Gastrocnemius medialis (tissue), 4 donors: ENCODE measurements around the gene GFOD1. TPM values are rescaled to one million over a fixed set of nuclear protein-coding genes. Genes with fewer than 3 reads are reported as not detected.

Experiments used
- ATAC-seq, 2 donors: fragments of 150-250 bp; one replicate each; pipeline ENCODE4 v1.9.1; 2016
- DNase-seq, 2 donors: peaks; one replicate each; pipeline ENCODE4 v3.0.0-alpha.2; 2019
- H3K27ac ChIP-seq, 4 donors: fragments of 200-600 bp; sonication (generic); 1 replicate in 1 of 4; 2 replicates in 3 of 4; pipeline ENCODE4 v1.5.1; 2016 to 2018; ENCODE audit warnings: mild to moderate bottlenecking in 2 of 4, moderate library complexity in 1 of 4
- H3K27me3 ChIP-seq, 3 donors: fragments of 200-600 bp; sonication (generic) in 2 of 3; 1 replicate in 1 of 3; 2 replicates in 2 of 3; pipeline versions ENCODE4 v1.5.1 to v1.6.0; 2016 to 2019; ENCODE audit warnings: mild to moderate bottlenecking in 1 of 3, moderate library complexity in 1 of 3
- H3K36me3 ChIP-seq, 2 donors: fragments of 200-600 bp; sonication (generic) in 1 of 2; one replicate each; pipeline ENCODE4 v1.5.1; 2017 to 2018
- H3K4me1 ChIP-seq, 2 donors: fragments of 200-600 bp; sonication (generic) in 1 of 2; one replicate each; pipeline ENCODE4 v1.5.1; 2016 to 2017; ENCODE audit warnings: mild to moderate bottlenecking in 2 of 2
- H3K4me3 ChIP-seq, 4 donors: fragments of 200-600 bp; sonication (generic) in 3 of 4; 1 replicate in 1 of 4; 2 replicates in 3 of 4; pipeline ENCODE4 v1.5.1; 2016 to 2019; ENCODE audit warnings: mild to moderate bottlenecking in 2 of 4
- H3K9me3 ChIP-seq, 3 donors: fragments of 200-600 bp; sonication (generic) in 2 of 3; 1 replicate in 1 of 3; 2 replicates in 2 of 3; pipeline ENCODE4 v1.5.1; 2016 to 2019
- POLR2A ChIP-seq, 2 donors: fragments of 450-650 bp; IDR thresholded peaks; one replicate each; pipeline ENCODE4 v1.6.1; 2017; ENCODE audit warnings: antibody characterized with exemption in 2 of 2, mild to moderate bottlenecking in 2 of 2, moderate library complexity in 2 of 2
- in situ Hi-C, 4 donors: fragments of 200-750 bp; cut with MboI; loops; one replicate each; pipeline versions ENCODE4 v1.15.0 to v1.8.0; 2017; ENCODE audit warnings: low sequenced_read_pairs in 4 of 4
- intact Hi-C: fragments of 100-400 bp; cut with DNase I; formaldehyde crosslinking; loops from one replicate; pipeline ENCODE4 v1.15.1; 2023; ENCODE audit warnings: low total_unique reads
- total RNA-seq, 4 donors: library from RNA; depleted of rRNA; stranded (reverse); fragments of >200 nt; gene quantifications; one replicate each; pipeline versions ENCODE4 v1.1.0 to v1.2.3, GENCODE V29; 2016
- TF ChIP-seq, protein P1 (sequence below), 5 experiments: fragments of 450-650 bp in 3 of 5; fragments of 200-600 bp in 2 of 5; sonication (generic) in 2 of 5; IDR thresholded peaks in 4 of 5; conservative IDR thresholded peaks in 1 of 5; 1 replicate in 4 of 5; 2 replicates in 1 of 5; pipeline ENCODE4 v1.5.1; 2016 to 2019; ENCODE audit warnings: antibody characterized with exemption in 5 of 5, mild to moderate bottlenecking in 3 of 5, moderate library complexity in 3 of 5

Gene GFOD1
- total RNA-seq, 4 donors from 2014 or later = 9.0 to 31.8 (median 16.9) TPM

GRCh38 chr6:13485923-13486562 lies 1.4 kb downstream of the GFOD1 start:
- H3K4me1 ChIP-seq = peaks cover 35 to 47% of the 10 kb centered on the region in 2 donors

DNA sequence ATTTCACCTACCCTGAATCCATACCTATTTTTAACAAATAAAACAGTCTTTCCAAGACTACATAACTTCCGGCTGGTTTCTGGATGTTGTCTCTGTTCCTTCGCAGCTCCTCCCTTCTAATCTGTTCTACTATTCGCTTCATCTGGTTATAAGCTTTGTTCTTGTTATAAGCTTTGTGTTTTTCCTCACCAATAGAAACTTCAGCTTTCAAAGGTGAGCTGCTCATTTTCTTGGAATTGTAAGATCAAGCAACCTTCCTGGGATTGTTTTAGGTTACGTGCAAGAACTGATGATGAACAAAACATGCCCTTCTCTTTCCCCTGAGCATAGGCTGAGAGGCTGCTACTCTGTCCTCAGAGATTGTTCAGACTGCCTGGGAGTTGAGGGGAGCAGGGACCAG lies 2.1 kb downstream of the GFOD1 start:
- in situ Hi-C loops = no loop called here
- Histone ChIP-seq H3K4me1 (peaks cover 42 to 55% of the 10 kb centered on the region in 2 donors), H3K27ac (peak overlapping the region; percentile 87 to 98 (median 94)), H3K9me3 (no peaks in the 10 kb centered on the region), H3K4me3 (peak overlapping the region; percentile 80 to 96 (median 89)), H3K36me3 (no peaks in the 10 kb centered on the region), H3K27me3 (no peaks in the 10 kb centered on the region)
- no peak for ATAC-seq
- no peak for DNase-seq
- intact Hi-C loops = loop anchor here (5.0 to 10.0 kb wide), 3 partner anchors 38 to 148 kb away; partner anchors contain the start of gene SIRT5
- no peak for TF ChIP-seq POLR2A (IDR thresholded peaks at IDR 0.05)
- TF ChIP-seq, protein P1, sequence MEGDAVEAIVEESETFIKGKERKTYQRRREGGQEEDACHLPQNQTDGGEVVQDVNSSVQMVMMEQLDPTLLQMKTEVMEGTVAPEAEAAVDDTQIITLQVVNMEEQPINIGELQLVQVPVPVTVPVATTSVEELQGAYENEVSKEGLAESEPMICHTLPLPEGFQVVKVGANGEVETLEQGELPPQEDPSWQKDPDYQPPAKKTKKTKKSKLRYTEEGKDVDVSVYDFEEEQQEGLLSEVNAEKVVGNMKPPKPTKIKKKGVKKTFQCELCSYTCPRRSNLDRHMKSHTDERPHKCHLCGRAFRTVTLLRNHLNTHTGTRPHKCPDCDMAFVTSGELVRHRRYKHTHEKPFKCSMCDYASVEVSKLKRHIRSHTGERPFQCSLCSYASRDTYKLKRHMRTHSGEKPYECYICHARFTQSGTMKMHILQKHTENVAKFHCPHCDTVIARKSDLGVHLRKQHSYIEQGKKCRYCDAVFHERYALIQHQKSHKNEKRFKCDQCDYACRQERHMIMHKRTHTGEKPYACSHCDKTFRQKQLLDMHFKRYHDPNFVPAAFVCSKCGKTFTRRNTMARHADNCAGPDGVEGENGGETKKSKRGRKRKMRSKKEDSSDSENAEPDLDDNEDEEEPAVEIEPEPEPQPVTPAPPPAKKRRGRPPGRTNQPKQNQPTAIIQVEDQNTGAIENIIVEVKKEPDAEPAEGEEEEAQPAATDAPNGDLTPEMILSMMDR (IDR thresholded peaks at IDR 0.05 in 4 of 5, conservative IDR thresholded peaks at IDR 0.05 in 1 of 5) = no peak

More at GRCh38 chr6:13485923-13486562, 1.4 kb downstream of the GFOD1 start:
- peak overlapping the region; percentile 80 to 96 (median 89) for H3K4me3 ChIP-seq
- ATAC-seq (no peak), DNase-seq (peak in 1 of 2 donors; percentile 25)
- TF ChIP-seq, protein P1 (IDR thresholded peaks at IDR 0.05 in 4 of 5, conservative IDR thresholded peaks at IDR 0.05 in 1 of 5) = no peak
- peak in 1 of 2 donors; percentile 31 for TF ChIP-seq POLR2A (IDR thresholded peaks at IDR 0.05)
- intact Hi-C loops = loop anchor here (2.0 to 10.0 kb wide), 6 partner anchors 39 to 149 kb away; partner anchors contain the start of gene SIRT5
- H3K9me3 ChIP-seq = no peaks in the 10 kb centered on the region
- H3K36me3 ChIP-seq = no peaks in the 10 kb centered on the region
- H3K27ac ChIP-seq = peak overlapping the region; percentile 87 to 98 (median 94)
- no peaks in the 10 kb centered on the region for H3K27me3 ChIP-seq
- in situ Hi-C loops = no loop called here

DNA sequence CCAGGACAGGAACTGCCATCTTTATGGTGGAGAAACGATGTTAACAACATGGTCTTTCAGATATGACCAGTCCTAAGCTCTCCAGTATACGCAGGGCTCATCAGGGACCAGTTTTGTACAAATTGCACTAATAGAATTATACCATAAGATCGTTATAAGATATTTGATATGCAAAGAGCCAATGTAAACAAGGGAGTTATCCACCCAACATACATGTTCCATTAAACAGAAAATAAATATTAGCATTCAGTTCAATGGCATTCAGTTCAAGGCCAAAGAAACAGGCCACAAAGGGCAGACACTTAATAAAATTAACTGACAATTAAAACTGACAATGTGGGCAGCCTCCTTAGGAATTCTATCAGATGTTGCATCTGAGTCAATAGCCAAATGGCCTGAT lies 2.6 kb downstream of the GFOD1 start:
- H3K4me1 ChIP-seq = peaks cover 47 to 59% of the 10 kb centered on the region in 2 donors
- DNase-seq (no peak), ATAC-seq (no peak)
- in situ Hi-C loops (no loop called here), intact Hi-C loops (loop anchor here (5.0 to 10.0 kb wide), 3 partner anchors 38 to 148 kb away; partner anchors contain the start of gene SIRT5)
- peak overlapping the region; percentile 87 to 98 (median 94) for H3K27ac ChIP-seq
- H3K9me3 ChIP-seq = no peaks in the 10 kb centered on the region
- TF ChIP-seq, protein P1 (IDR thresholded peaks at IDR 0.05 in 4 of 5, conservative IDR thresholded peaks at IDR 0.05 in 1 of 5) = no peak
- TF ChIP-seq POLR2A (IDR thresholded peaks at IDR 0.05) = no peak
- H3K27me3 ChIP-seq = no peaks in the 10 kb centered on the region
- no peaks in the 10 kb centered on the region for H3K36me3 ChIP-seq
- peak overlapping the region; percentile 80 to 96 (median 89) for H3K4me3 ChIP-seq

DNA sequence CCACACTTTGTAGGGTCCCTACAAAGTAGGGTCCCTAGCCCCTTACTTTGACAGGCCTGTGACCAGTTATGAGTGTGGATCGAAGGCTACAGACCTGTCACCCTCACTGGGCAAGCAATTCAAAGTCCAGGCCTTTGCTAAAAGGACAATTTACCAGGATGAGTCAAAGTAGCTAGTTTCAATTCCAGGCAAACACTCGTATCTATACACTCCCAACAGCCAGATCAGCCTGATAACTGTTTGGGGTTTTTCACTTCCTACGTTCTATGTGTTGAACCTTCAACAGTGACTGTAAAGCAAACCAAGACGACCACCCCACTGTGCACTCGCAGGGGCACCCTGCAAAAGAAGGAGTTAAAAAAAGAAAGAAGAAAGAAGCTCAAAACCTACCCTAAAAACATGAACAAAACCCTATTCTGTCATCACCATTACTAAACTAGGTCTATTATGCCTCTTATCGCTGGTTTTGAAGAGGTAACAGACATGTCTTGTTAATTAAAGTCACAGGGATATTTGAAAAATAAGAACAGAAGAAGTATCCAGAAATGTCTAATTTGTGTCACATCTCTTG lies 3.2 kb downstream of the GFOD1 start:
- H3K4me3 ChIP-seq = peak overlapping the region; percentile 80 to 96 (median 89)
- no peaks in the 10 kb centered on the region for H3K36me3 ChIP-seq
- H3K9me3 ChIP-seq = no peaks in the 10 kb centered on the region
- no peaks in the 10 kb centered on the region for H3K27me3 ChIP-seq
- in situ Hi-C loops = no loop called here
- DNase-seq (no peak), ATAC-seq (no peak)
- TF ChIP-seq, protein P1 (IDR thresholded peaks at IDR 0.05 in 4 of 5, conservative IDR thresholded peaks at IDR 0.05 in 1 of 5) = no peak
- intact Hi-C loops = loop anchor here (10.0 kb wide), 1 partner anchor 91 kb away; the partner anchor contains the start of gene SIRT5
- peaks cover 52 to 63% of the 10 kb centered on the region in 2 donors for H3K4me1 ChIP-seq
- H3K27ac ChIP-seq = peak overlapping the region; percentile 87 to 98 (median 94)
